ENCODE data around the gene RBM34. TPM values are rescaled to one million over a fixed set of nuclear protein-coding genes. Genes with fewer than 3 reads are reported as not detected.
"Not testable (repeated sequence)": the region's sequence is repeated elsewhere in the genome, so short reads cannot be mapped to it uniquely, and the experiment has no call there.

Gene RBM34
- polyA plus RNA-seq, 1 donor = 59.0 TPM

DNA sequence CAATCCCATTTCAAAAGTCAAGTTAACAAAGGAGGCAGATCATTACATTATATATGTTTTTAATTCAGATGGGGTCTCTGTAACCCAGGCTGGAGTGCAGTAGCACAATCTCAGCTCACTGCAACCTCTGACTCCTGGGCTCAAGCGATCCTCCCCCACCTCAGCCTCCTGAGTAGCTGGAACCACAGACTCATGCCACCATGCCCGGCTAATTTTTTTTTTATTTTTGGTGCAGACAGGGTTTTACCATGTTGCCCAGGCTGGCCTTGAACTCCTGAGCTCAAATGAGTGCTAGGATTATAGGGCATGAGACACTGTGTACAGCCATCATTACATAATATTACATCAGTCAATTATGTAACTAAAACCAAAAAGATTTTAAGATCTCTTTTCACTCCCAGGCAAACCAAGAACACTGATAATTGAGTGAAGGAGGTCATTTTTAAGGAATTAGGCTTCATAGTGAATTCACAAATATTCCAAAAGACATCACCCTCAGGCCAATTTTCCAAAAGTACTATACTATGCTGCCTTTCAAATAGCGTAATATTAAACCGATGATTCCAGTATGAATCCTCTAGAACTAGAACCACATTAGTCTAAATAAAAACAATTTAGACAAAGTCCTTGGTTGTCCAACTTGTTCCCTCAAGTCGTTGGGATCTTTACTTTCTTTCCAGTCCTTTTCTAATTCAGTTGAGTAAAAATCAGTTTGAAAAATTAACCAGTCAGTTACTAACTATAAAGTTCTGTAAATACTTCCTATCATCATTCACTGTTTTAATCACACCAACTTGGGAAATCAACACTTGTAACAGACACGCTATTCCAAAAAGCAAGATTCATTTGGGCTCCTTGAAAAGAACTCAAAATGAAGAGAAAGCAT lies 48.5 kb downstream of the RBM34 start:
- DNase-seq (ENCODE audit: low read depth) = no peak

DNA sequence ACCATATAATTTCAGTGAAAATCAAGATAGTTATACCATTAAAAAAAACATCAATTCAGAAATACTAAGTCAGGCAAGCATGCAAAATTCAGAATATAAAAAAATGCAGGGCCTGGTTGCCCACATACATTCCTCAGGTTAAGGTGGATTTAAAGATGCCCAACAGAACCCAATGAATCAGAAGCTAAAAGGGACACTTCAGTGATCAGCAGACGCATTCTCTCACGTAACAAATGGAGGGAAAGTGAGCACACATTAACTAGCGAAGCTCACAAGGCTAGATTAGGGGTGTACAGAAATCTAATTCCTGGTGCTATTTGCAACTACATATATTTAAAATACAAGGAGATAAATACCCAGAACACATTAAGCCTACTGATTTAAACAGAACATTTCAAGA lies 49.9 kb downstream of the RBM34 start:
- DNase-seq (ENCODE audit: low read depth) = no peak

DNA sequence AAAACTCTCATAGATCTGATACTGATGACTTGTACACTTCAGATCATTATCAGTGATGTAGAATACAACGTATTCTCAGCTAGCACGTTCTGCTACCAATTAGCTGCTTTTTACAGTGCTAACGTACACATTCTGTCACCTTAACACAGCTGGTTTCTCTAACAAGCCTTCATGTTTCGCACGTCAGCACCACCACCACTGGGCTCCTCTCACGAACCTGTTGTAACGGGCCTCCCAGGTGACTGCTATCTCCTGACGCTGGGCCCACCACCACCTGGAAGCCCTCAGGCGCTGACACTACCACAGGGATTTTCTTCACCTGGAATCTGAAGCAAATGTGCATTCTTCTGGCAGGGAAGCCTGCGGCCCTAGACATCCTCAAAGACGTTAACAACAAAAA lies 52.2 kb downstream of the RBM34 start:
- no peak for DNase-seq (ENCODE audit: low read depth)

DNA sequence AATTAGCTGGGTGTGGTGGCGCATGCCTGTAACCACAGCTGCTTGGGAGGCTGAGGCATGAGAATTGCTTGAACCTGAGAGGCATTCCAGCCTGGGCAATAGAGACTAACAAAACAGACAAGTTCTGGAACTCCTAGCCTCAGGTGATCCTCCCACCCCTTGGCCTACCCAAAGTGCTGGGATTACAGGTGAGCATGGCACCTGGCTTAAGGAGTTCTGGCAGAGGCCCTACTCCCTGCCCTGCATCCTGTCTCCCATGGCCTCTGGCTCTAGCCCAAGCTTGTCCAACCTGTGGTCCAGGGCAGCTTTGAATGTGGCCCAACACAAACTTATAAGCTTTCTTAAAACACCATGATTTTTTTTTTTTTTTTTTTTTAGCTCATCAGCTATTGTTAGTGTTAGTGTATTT lies 52.9 kb downstream of the RBM34 start:
- no peak for DNase-seq (ENCODE audit: low read depth)

DNA sequence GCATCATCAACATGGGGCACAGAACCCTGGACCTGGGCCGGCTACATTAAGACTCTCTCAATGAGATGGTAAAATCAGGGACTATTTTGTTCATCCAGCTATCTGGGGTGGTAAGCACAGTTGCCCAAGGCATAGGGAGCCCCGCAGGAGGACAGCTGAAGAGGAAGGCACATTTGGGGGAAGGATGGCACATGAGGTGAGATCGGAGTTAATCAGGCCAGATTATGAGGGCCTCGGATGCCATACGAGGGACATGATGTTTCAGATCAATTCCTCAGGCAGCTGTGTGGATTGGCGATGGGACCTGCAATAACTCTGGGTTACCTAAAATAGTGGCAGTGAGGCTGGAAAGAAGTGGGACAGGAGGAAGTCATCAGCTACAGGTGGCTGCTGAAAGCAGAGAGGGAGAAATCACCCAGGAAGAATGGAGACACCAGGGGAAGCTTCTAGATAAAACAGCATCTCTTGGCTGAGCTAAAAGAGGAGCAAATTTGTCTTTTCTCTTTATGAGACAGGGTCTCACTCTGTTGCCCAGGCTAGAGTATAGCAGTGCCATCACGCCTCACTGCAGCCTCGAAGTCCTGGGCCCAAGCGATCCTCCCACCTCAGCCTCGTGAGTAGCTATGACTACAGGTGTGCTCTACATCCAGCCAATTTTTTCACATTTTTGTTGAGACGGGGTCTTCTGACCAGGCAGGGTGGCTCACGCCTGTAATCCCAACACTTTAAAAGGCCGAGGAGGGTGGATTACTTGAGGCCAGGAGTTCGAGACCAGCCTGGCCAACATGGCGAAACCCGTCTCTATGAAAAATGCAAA lies 53.5 kb downstream of the RBM34 start:
- DNase-seq (ENCODE audit: low read depth) = no peak

DNA sequence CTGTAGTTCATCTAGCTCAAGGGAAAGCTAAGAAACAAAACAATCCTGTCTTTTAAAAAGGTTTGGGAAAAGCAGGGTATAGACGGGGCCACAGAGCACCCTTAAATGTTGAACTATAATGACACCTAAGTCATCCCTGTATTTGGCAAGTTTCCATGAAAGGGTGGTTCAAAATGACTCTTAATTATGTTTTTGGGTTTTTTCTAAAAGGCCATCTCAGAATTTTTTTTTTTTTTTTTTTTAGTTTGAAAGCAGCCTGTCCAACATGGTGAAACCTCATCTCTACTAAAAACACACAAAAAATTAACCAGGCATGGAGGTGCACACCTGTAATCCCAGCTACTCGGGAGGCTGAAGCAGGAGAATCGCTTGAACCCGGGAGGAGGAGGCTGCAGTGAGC lies 54.6 kb downstream of the RBM34 start:
- DNase-seq (ENCODE audit: low read depth) = no peak

DNA sequence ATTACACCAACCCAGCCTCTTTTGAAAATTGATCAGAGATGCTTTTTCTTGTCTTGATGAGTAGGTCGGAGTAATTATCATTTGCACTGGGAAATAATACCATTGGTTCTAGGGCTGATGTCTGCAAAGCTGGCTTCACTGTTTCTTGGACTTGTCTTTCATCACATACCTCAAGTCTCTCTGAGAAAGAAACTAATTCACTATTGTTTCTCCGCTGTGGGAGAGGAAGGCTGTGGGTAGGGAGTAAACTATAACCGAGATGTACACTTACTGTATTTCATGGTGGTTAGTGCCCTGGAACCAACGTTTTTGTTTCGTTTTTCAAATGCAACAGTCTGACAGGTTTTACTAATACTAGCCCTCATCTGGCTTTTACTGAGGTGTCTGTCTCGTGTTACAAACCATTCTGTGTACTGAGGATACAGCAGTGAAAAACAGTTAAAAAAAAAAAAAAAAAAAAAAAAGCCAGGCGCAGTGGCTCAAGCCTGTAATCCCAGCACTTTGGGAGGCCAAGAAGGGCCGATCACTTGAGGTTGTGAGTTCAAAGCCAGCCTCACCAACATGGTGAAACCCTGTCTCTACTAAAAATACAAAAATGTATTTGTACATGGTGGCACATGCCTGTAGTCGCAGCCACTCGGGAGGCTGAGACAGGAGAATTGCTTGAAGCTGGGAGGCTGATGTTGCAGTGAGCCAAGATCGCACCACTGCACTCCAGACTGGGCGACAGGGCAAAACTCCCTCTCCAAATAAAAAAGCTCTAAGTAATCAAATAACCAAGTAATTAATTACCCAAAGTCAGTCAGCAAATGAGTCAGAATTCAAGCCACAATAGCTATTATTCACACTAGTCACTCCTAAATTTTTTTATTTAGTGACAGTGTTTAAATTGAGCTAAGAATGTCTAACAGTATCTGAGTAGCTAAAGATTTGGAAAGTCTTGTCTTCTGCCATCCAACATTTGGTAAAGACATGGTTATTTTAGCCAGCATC lies 55.7 kb downstream of the RBM34 start:
- DNase-seq (ENCODE audit: low read depth) = no peak

DNA sequence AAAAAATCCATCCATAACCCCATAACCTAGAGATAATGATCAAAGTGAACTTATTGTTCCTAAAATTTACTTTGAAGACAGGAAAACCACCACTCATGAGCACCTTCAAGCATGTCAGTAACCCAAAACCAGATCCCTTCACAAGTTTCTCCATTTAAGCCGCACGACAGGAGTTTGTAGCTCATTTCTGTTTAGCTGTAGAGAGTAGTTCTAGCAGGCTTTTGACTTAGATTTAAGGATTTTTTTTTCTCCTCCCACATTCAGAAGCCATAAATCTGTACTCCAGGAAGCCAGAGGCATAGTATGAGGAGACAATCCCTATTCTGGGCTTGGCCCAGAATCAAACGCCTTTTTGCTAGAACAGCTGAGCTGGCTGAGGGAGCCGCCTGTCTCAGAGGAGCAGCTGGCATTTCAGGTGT lies 58.0 kb downstream of the RBM34 start:
- DNase-seq (ENCODE audit: low read depth) = no peak

DNA sequence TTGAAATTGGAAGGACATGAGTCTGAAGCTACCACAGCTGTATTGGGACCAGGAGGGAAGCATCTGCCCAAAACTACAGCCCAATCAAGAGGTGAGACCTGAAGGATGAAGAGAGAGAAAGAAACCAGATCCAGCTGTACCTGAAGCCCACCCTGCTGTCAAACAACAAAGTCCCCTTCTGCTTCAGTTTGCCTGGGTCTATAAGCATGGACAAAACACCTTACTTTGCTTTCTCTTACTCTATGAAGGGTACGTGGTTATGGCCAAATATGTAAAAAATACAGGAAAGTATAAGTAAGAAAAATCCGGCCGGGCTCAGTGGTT lies 58.8 kb downstream of the RBM34 start:
- DNase-seq (ENCODE audit: low read depth) = no peak

DNA sequence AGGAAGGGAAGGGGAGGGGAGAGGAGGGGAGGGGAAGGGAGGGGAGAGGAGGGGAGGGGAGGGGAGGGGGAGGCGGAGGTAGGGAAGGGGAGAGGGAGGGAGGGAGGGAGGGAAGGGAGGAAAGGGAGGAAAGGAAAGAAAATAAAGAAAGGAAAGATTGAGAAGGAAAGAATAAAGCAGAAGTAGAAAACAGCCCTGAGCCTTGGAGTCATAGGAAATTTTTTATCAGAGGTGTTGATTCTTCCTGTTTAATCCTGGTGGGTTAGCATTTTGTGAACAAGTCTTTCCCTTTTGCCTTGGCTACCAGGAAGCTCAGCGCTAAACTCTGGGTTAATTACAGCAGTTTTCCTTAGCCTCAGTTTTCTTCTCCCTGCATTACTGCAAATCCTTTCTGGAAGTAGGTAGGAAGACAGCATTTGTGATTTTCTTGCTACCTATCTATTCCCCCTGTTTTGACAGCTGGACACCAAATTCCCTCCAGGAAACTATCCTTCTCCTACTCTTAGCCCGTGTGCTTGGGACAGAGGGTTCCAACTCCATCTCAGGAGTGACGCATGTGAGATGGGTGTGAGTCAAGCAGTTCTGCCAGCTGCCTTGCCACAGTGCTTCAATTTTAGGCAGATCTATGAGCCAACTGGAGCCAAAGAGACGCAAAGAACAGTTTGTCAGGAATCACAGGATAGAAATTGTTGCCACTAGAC lies 59.3 kb downstream of the RBM34 start:
- no peak for DNase-seq (ENCODE audit: low read depth)

DNA sequence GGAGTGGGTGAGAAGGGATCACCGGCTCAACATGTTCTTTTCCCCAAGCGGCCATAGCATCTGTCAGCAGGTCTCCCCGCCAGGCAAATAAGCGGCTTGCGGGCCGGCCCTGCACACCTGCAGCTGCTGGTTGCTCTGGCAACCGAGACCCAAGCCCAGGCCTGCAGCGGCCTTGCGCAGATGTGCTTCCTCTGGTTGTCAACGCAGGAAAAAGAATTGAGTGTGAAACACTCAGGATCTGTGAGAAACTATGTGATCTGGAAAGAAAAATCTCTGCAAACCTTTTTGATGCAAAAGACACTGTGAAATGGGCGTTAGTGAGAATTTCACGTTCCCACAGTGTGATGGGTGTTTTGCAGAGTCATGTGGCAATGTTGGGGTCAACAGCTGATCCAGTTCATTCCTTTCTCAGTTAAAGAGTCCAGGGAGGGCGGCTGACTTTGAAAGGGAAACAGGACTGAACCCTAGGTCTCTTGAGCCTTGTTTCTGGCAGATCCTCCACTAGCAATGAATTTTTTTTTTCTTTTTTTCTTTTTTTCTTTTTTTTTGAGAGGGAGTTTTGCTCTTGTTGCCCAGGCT lies 60.8 kb downstream of the RBM34 start:
- DNase-seq (ENCODE audit: low read depth) = peak; percentile 81

DNA sequence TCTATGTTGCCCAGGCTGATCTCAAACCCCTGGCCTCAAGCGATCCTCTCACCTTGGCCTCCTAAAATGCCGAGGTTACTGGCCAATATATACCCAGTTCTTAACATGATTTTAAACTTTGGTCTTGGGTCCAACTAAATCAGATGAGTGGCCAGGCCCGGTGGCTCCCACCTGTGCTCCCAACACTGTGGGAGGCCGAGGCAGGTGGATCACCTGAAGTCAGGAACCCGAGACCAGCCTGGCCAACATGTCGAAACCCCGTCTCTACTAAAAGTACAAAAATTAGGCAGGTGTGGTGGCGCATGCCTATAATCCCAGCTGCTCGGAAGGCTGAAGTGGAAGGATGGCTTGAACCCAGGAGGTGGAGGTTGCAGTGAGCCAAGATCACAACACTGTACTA lies 62.1 kb downstream of the RBM34 start:
- DNase-seq (ENCODE audit: low read depth) = no peak

DNA sequence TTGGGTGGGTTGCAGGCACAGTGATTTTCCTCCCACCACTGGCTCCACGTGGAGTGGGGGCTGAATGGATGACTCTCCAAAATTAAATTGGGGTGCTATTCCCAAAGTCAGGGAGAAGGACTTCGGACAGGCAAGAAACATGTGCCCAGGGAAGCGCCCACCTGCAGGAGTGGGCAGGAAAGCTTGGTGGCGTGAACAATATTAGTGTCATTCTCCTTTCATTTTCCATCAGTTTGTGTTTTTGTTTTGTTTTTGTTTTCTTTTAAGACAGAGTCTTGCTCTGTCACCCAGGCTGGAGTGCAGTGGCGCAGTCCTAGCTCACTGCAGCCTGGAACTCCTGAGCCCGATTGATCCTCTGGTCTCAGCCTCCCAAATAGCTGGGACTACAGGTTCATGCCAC lies 62.5 kb downstream of the RBM34 start:
- no peak for DNase-seq (ENCODE audit: low read depth)

DNA sequence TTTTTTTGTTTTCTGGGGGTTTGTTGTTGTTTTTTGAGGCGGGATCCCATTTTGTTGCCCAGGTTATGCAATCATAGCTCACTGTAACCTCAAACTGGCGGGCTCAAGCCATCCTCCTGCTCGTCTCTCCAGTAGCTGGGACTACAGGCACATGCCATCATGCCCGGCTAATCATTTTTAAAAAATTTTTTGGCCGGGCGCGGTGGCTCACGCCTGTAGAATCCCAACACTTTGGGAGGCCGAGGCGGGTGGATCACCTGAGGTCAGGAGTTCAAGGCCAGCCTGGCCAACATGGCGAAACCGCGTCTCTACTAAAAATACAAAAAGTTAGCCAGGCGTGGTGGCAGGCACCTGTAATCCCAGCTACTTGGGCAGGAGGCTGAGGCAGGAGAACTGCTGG lies 63.5 kb downstream of the RBM34 start:
- not testable (repeated sequence) for DNase-seq (ENCODE audit: low read depth)

DNA sequence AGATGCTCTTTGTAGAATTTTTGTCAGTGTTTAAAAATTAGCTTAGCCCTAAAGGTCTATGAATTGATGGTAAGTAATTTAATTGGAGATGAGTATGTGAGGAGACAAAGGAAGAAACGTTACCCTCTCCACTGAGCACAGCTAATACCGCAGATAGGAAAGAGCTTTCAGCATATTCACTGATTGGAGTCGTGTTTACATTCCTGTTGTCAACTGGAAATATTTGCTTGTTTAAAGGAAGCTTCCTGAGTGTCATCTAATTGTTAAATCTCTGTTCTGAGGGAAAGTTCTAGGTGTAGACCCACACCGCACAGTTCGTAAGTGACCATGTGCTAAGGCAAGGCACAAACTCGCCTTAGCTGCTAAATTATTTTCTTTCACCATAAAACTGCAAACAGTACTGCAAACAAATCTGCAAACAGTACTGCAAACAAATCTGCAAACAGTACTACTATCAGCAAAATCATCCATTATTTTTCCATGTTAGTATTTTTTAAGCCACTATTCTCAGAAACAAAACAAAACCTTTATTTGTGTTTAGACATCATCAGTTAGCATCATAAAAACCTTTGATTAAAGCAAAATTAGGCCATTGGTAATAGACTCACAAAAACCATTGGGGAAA lies 65.0 kb downstream of the RBM34 start:
- no peak for DNase-seq (ENCODE audit: low read depth)

DNA sequence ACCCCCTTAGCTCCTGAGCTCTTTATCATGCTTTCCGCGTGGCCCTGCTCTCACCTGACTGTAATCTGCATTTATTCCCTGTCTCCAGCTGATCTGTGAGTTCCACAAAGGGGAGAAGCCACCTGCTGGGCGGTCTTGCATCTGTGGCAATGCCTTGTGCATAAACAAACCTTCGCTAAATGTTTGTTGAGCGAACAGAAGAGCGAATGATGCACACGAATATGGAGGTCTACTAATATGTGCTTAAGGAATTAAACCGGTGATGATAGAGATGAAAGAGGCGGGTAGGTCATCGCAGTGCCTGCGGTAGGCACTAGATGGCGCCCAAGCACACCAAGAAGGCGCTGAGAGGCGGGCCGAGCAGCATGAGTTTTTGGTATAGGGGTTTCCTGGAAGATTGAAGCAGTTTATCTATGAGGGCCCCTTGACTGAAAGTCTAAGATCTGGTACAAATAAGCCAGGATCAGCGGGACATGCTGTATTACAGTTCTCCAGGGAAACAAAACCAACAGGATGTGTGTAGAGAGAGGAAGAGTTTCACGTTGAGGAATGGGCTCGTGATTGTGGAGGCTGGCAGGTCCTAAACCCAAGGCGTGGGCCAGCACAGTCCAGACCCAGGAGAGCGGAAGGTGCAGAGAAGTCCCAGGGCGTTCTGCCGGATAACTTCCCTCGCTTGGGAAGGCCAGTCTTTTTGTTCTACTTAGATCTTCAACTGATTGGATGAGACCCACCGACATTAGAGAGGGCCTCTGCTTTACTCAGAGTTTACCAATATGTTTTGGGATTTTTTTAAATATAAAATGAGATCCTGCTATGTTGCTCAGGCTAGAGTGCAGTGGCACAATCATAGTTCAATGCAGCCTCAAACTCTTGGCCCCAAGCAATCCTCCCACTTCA lies 67.1 kb downstream of the RBM34 start:
- DNase-seq (ENCODE audit: low read depth) = no peak

DNA sequence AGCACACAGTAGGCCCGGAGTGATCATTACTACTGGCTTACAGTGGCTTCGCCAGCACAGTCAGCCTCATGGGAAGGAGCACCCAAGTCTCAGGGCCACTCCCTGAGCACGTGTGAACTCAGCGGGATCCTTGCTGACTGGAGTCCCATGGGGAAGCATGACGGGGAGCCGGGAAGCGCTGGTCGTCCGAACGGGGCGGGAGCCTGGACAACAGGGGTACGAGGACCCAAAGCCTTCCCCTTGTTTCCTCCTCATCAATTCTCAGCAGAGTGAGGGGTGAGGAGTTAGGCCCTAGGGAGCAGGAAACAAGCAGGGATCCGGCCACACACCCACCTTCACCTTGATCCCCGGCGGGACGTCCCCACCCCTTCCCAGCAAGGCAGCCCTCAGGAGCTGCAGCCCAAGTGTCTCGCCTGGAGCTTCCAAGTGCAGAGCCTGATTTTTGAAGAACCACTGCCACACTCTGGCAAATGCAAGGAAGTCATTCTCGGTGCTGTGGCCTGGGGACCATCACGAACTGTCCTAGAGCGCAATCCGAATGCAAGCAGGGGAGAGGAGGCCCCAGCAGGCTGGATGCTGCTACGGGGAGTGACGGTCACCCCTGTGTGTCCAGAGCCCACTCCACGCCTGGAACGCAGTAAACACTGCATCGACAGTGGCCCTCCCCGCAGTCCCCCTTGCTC lies 67.9 kb downstream of the RBM34 start:
- no peak for DNase-seq (ENCODE audit: low read depth)

DNA sequence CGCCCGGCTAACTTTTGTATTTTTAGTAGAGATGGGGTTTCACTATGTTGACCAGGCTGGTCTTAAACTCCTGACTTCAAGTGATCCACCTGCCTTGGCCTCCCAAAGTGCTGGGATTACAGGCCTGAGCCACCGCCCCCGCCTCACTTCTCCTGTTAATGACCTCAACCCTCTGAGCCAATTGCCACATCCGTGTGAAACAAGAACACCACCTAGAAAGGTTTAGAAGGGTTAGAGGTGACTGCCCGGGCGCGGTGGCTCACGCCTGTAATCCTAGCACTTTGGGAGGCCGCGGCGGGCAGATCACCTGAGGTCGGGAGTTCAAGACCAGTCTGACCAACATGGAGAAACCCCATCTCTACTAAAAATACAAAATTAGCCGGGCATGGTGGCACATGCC lies 68.6 kb downstream of the RBM34 start:
- not testable (repeated sequence) for DNase-seq (ENCODE audit: low read depth)

DNA sequence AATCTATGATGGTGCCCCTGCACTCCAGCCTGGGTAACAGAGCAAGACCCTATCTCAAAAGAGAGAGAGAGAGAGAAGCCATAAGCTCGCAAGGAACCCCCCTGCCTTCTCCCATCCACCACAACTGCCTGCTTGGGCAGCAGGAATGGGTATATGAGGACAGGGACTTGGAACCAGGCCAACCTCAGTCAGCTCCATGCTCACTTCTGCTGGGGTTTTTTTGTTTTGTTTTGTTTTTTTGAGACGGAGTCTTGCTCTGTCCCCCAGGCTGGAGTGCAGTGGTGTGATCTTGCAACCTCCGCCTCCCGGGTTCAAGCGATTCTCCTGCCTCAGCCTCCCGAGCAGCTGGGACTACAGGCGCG lies 69.0 kb downstream of the RBM34 start:
- DNase-seq (ENCODE audit: low read depth) = not testable (repeated sequence)
